Dermis microvascular lymphatic vessel endothelial cell (primary cell): Measurements from ENCODE around the gene EFNA5. TPM values are rescaled to one million over a fixed set of nuclear protein-coding genes. Genes with fewer than 3 reads are reported as not detected.
A peak's percentile ranks its signal among the peaks of the same experiment; 100 is the strongest.

Experiments
- DNase-seq, 2 donors: peaks; one replicate each; pipeline versions ENCODE4 v3.0.0 to v3.0.0-alpha.2; 2010; ENCODE audit warnings: low read depth in 2 of 2
- total RNA-seq: library from RNA; depleted of rRNA; stranded (reverse); fragments of >200 nt; gene quantifications from 2 replicates; pipeline ENCODE4 v1.2.1, GENCODE V29; 2014

The EFNA5 gene
- total RNA-seq, 1 donor from 2014 or later, result 101 TPM

- DNase-seq, result no peak
These were observed 65.7 kb downstream of the EFNA5 start for GRCh38 chr5:107604990-107605389.

GRCh38 chr5:107604146-107604910 is 66.4 kb downstream of the EFNA5 start:
- no peak for DNase-seq

GRCh38 chr5:107603349-107603748 is 67.4 kb downstream of the EFNA5 start:
- no peak for DNase-seq

- no peak for DNase-seq
These were observed 67.8 kb downstream of the EFNA5 start for GRCh38 chr5:107602896-107603295.

- no peak for DNase-seq
These were observed 69.7 kb downstream of the EFNA5 start for GRCh38 chr5:107601076-107601475.

- no peak for DNase-seq
These were observed 71.8 kb downstream of the EFNA5 start for GRCh38 chr5:107598958-107599357.

GRCh38 chr5:107597803-107598202 is 72.9 kb downstream of the EFNA5 start:
- no peak for DNase-seq

GRCh38 chr5:107597247-107597646 is 73.5 kb downstream of the EFNA5 start:
- DNase-seq, result no peak

GRCh38 chr5:107594253-107595045 is 76.3 kb downstream of the EFNA5 start:
- DNase-seq, result no peak

- DNase-seq, result no peak
These were observed 77.7 kb downstream of the EFNA5 start for GRCh38 chr5:107593009-107593408.

GRCh38 chr5:107592515-107592914 is 78.2 kb downstream of the EFNA5 start:
- DNase-seq, result no peak

- no peak for DNase-seq
These were observed 80.1 kb downstream of the EFNA5 start for GRCh38 chr5:107590686-107591085.

- no peak for DNase-seq
These were observed 81.1 kb downstream of the EFNA5 start for GRCh38 chr5:107589520-107590193.

GRCh38 chr5:107582625-107583024 is 88.1 kb downstream of the EFNA5 start:
- no peak for DNase-seq

- no peak for DNase-seq
These were observed 89.6 kb downstream of the EFNA5 start for GRCh38 chr5:107580889-107581820.

GRCh38 chr5:107578051-107578635 is 92.6 kb downstream of the EFNA5 start:
- DNase-seq, result no peak

- DNase-seq, result no peak
These were observed 93.3 kb downstream of the EFNA5 start for GRCh38 chr5:107577394-107577950.

GRCh38 chr5:107576736-107577393 is 93.9 kb downstream of the EFNA5 start:
- no peak for DNase-seq

GRCh38 chr5:107576155-107576554 is 94.6 kb downstream of the EFNA5 start:
- peak in 1 of 2 donors; percentile 46 for DNase-seq

- DNase-seq, result no peak
These were observed 96.5 kb downstream of the EFNA5 start for GRCh38 chr5:107574287-107574686.
